OCI-LY1 (cell line): ENCODE measurements around the gene SOBP.
A peak's percentile ranks its signal among the peaks of the same experiment; 100 is the strongest.

ENCODE experiments used
- H2AFZ ChIP-seq: fragments of 200-600 bp; sonication (generic), shearing (Covaris generic); 2 replicates; pipeline ENCODE4 v1.6.0; 2014; ENCODE audit warnings: antibody characterized with exemption, mild to moderate bottlenecking, low read length
- H3F3A ChIP-seq: fragments of 200-600 bp; sonication (generic), shearing (Covaris generic); 2 replicates; pipeline ENCODE4 v1.6.0; 2014; ENCODE audit warnings: mild to moderate bottlenecking, antibody characterized with exemption, low read length, moderate library complexity; ENCODE audit not compliant: insufficient read depth
- H3K27ac ChIP-seq: fragments of 200-600 bp; sonication (generic); 2 replicates; pipeline ENCODE4 v1.5.1; 2014; ENCODE audit warnings: low read length, mixed run types, mild to moderate bottlenecking, low read depth; ENCODE audit not compliant: poor library complexity, severe bottlenecking
- H3K27me3 ChIP-seq: fragments of 200-600 bp; sonication (generic); 2 replicates; pipeline ENCODE4 v1.6.0; 2014; ENCODE audit warnings: antibody characterized with exemption, mild to moderate bottlenecking, low read length, moderate library complexity; ENCODE audit not compliant: insufficient read depth
- H3K36me3 ChIP-seq: fragments of 200-600 bp; sonication (generic); 2 replicates; pipeline ENCODE4 v1.6.1; 2014; ENCODE audit warnings: mild to moderate bottlenecking, antibody characterized with exemption, low read length, moderate library complexity, mixed read lengths; ENCODE audit not compliant: insufficient read depth
- H3K4me1 ChIP-seq: fragments of 200-600 bp; sonication (generic); 2 replicates; pipeline ENCODE4 v1.5.1; 2014; ENCODE audit warnings: mild to moderate bottlenecking, low read length, moderate library complexity; ENCODE audit not compliant: insufficient read depth, severe bottlenecking
- H3K4me2 ChIP-seq: fragments of 200-600 bp; sonication (generic), shearing (Covaris generic); 2 replicates; pipeline ENCODE4 v1.6.1; 2014; ENCODE audit warnings: low read length
- H3K4me3 ChIP-seq: fragments of 200-600 bp; sonication (generic); 2 replicates; pipeline ENCODE4 v1.5.1; 2014; ENCODE audit warnings: low read length, low read depth, mild to moderate bottlenecking, mixed read lengths; ENCODE audit not compliant: poor library complexity, severe bottlenecking
- H3K79me2 ChIP-seq: fragments of 200-600 bp; shearing (Covaris generic); 2 replicates; pipeline ENCODE4 v1.6.1; 2016; ENCODE audit warnings: mixed run types, low read length, mixed read lengths; ENCODE audit not compliant: insufficient read depth
- H3K9ac ChIP-seq: fragments of 200-600 bp; sonication (generic), shearing (Covaris generic); 2 replicates; pipeline ENCODE4 v1.6.1; 2014; ENCODE audit warnings: mild to moderate bottlenecking, low read length, mixed read lengths
- H3K9me2 ChIP-seq: fragments of 200-600 bp; sonication (generic), shearing (Covaris generic); 2 replicates; pipeline ENCODE4 v1.6.1; 2014; ENCODE audit warnings: low read depth, mild to moderate bottlenecking, low read length, mixed read lengths
- H3K9me3 ChIP-seq: fragments of 200-600 bp; shearing (Covaris generic); 2 replicates; pipeline ENCODE4 v1.6.1; 2014; ENCODE audit warnings: low read length, mixed read lengths
- H4K20me1 ChIP-seq: fragments of 200-600 bp; sonication (generic), shearing (Covaris generic); 2 replicates; pipeline ENCODE4 v1.6.0; 2016; ENCODE audit warnings: mild to moderate bottlenecking, low read length; ENCODE audit not compliant: insufficient read depth
- EZH2 ChIP-seq: fragments of 200-600 bp; sonication (generic), shearing (Covaris generic); IDR thresholded peaks from 2 replicates; pipeline ENCODE4 v1.8.0; 2017; ENCODE audit warnings: borderline replicate concordance, mixed run types, mild to moderate bottlenecking, antibody characterized with exemption, low read length, moderate library complexity, mixed read lengths
- TF ChIP-seq, protein P1 (sequence below): fragments of 200-600 bp; sonication (generic), shearing (Covaris generic); IDR thresholded peaks from 2 replicates; pipeline ENCODE4 v1.5.1; 2017; ENCODE audit warnings: mild to moderate bottlenecking, antibody characterized with exemption, low read length, moderate library complexity, mixed read lengths

SOBP gene

DNA sequence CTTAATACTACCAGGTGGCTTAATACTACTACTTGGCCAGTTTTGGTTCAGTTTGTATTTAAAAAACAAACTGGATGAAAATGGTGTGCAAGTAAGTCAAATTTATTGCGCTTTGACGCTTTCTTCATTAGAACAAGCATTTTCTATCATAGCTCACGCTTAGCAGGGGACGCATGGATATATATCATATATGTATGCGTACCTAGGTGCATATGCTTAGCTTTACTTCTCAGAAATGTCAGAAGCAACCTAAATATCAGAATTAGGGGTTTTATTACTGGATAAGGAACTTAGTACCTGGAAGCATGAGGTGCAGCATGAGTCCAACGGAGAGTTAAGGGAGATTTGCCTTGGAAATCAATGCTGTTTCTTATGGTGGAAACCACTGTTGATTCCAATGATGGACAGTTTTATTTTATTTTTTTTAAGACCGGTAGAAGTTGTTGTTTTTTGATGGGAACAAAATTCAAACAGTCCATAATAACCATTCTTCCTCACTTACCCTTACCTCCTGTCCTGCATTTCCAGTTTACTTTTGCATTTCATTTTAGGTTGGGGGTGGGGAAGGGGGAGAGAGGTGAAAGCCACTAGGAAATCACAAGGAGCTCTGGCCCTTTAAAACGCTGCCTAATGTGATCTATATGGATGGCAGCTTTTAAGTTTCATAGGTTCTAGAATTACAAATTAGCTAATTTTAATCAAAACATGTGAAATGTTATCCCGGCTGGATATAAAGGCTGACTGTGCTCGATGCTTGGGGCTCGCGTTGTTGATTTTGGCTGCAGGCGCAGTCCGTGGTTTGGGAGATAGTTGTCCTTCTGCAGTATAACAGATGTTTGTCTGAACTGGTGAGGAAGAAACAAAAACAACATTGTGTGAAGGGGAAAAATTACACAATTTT, 2.1 kb downstream of the SOBP start:
- Histone ChIP-seq H3K79me2 (peaks cover 67% of the 10 kb centered on the region), H3K4me3 (peak overlapping the region; percentile 99)

GRCh38 chr6:107493158-107494057, 3.5 kb downstream of the SOBP start:
- H2AFZ ChIP-seq, result no peak overlapping the region
- peaks cover 64% of the 10 kb centered on the region for H3K4me1 ChIP-seq
- H3K79me2 ChIP-seq, result peaks cover 81% of the 10 kb centered on the region
- H3K27ac ChIP-seq, result peak overlapping the region; percentile 87
- H3K4me3 ChIP-seq, result peak overlapping the region; percentile 99
- TF ChIP-seq, protein P1, sequence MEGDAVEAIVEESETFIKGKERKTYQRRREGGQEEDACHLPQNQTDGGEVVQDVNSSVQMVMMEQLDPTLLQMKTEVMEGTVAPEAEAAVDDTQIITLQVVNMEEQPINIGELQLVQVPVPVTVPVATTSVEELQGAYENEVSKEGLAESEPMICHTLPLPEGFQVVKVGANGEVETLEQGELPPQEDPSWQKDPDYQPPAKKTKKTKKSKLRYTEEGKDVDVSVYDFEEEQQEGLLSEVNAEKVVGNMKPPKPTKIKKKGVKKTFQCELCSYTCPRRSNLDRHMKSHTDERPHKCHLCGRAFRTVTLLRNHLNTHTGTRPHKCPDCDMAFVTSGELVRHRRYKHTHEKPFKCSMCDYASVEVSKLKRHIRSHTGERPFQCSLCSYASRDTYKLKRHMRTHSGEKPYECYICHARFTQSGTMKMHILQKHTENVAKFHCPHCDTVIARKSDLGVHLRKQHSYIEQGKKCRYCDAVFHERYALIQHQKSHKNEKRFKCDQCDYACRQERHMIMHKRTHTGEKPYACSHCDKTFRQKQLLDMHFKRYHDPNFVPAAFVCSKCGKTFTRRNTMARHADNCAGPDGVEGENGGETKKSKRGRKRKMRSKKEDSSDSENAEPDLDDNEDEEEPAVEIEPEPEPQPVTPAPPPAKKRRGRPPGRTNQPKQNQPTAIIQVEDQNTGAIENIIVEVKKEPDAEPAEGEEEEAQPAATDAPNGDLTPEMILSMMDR, result no peak
- no peak for TF ChIP-seq EZH2
- H3F3A ChIP-seq, result no peaks in the 10 kb centered on the region
- H3K9me2 ChIP-seq, result no peaks in the 10 kb centered on the region
- peaks cover 16% of the 10 kb centered on the region; the same call in 1 of the 2 replicates for H3K36me3 ChIP-seq
- peak overlapping the region; percentile 95 for H3K9ac ChIP-seq
- peak overlapping the region; percentile 89 for H3K4me2 ChIP-seq
- no peaks in the 10 kb centered on the region for H4K20me1 ChIP-seq
- H3K27me3 ChIP-seq, result no peaks in the 10 kb centered on the region
- no peaks in the 10 kb centered on the region for H3K9me3 ChIP-seq

More for the DNA sequence above, 2.1 kb downstream of the SOBP start:
- Histone ChIP-seq H3K4me2 (peak overlapping the region; percentile 89), H4K20me1 (no peaks in the 10 kb centered on the region), H3K4me1 (peaks cover 58% of the 10 kb centered on the region), H3K27me3 (no peaks in the 10 kb centered on the region), H3F3A (peaks cover 7% of the 10 kb centered on the region; the same call in 1 of the 2 replicates), H3K9ac (peak overlapping the region; percentile 95), H2AFZ (no peak overlapping the region), H3K27ac (peak overlapping the region; percentile 87), H3K9me2 (no peaks in the 10 kb centered on the region), H3K36me3 (peaks cover 16% of the 10 kb centered on the region; the same call in 1 of the 2 replicates), H3K9me3 (no peaks in the 10 kb centered on the region)
- no peak for TF ChIP-seq EZH2
- TF ChIP-seq, protein P1, result no peak

- Histone ChIP-seq H2AFZ (no peak overlapping the region), H3K4me2 (peak overlapping the region; percentile 89), H3K79me2 (peaks cover 99% of the 10 kb centered on the region), H3K9me3 (no peaks in the 10 kb centered on the region), H4K20me1 (no peaks in the 10 kb centered on the region), H3K27ac (peak overlapping the region; percentile 87), H3F3A (no peaks in the 10 kb centered on the region), H3K4me1 (peaks cover 68% of the 10 kb centered on the region), H3K4me3 (peak overlapping the region; percentile 99), H3K27me3 (no peaks in the 10 kb centered on the region), H3K36me3 (peaks cover 16% of the 10 kb centered on the region), H3K9ac (peak overlapping the region; percentile 95), H3K9me2 (no peaks in the 10 kb centered on the region)
- TF ChIP-seq EZH2, result no peak
- TF ChIP-seq, protein P1, result no peak
Measured at GRCh38 chr6:107495196-107495643, 5.3 kb downstream of the SOBP start.
